Suprapubic skin (tissue), 4 donors: ENCODE results near the gene MVD. TPM values are rescaled to one million over a fixed set of nuclear protein-coding genes. Genes with fewer than 3 reads are reported as not detected.

Experiments
- DNase-seq, 2 donors: peaks; one replicate each; pipeline ENCODE4 v3.0.0-alpha.2; 2019; ENCODE audit warnings: low spot score in 2 of 2
- H3K27ac ChIP-seq: fragments of 200-600 bp; sonication (generic); one replicate; pipeline ENCODE4 v1.5.1; 2019
- H3K27me3 ChIP-seq: fragments of 200-600 bp; sonication (generic); one replicate; pipeline ENCODE4 v1.5.1; 2019
- H3K36me3 ChIP-seq: fragments of 200-600 bp; sonication (generic); one replicate; pipeline ENCODE4 v1.5.1; 2019
- H3K4me1 ChIP-seq: fragments of 200-600 bp; sonication (generic); one replicate; pipeline ENCODE4 v1.5.1; 2019
- H3K4me3 ChIP-seq: fragments of 200-600 bp; sonication (generic); one replicate; pipeline ENCODE4 v1.5.1; 2019; ENCODE audit warnings: mild to moderate bottlenecking
- H3K9me3 ChIP-seq: fragments of 200-600 bp; sonication (generic); one replicate; pipeline ENCODE4 v1.5.1; 2019
- EP300 ChIP-seq: sonication (generic); formaldehyde crosslinking; IDR thresholded peaks from one replicate; pipeline ENCODE4 v1.6.1; 2017; ENCODE audit warnings: antibody characterized with exemption
- POLR2A ChIP-seq, 2 donors: fragments of 450-650 bp; IDR thresholded peaks; one replicate each; pipeline ENCODE4 v1.6.1; 2017; ENCODE audit warnings: antibody characterized with exemption in 2 of 2, mild to moderate bottlenecking in 2 of 2, moderate library complexity in 2 of 2
- POLR2AphosphoS5 ChIP-seq, 3 donors: sonication (generic); formaldehyde crosslinking; IDR thresholded peaks; one replicate each; pipeline ENCODE4 v1.6.1; 2017; ENCODE audit warnings: antibody characterized with exemption in 3 of 3
- WGBS: methylation state at CpG from one replicate; pipeline ENCODE4 v1.1.5; 2018; 5-methylcytosine and 5-hydroxymethylcytosine counted together
- total RNA-seq, 4 donors: library from RNA; depleted of rRNA; stranded (reverse); fragments of >200 nt; gene quantifications; one replicate each; pipeline ENCODE4 v1.1.0, GENCODE V29; 2016
- TF ChIP-seq, protein P1 (sequence below), 2 donors: fragments of 200-600 bp in 1 of 2; fragments of 450-650 bp in 1 of 2; sonication (generic) in 1 of 2; IDR thresholded peaks; one replicate each; pipeline ENCODE4 v1.5.1; 2016 to 2019; ENCODE audit warnings: antibody characterized with exemption in 2 of 2, mild to moderate bottlenecking in 1 of 2, moderate library complexity in 1 of 2

The MVD gene
- total RNA-seq, 4 donors from 2014 or later = 18.9 to 77.6 (median 44.7) TPM

GRCh38 chr16:88653101-88653500 lies 9.8 kb downstream of the MVD start:
- TF ChIP-seq EP300 (no peak), POLR2AphosphoS5 (IDR thresholded peaks at IDR 0.05) (no peak), POLR2A (IDR thresholded peaks at IDR 0.05) (no peak)
- TF ChIP-seq, protein P1, sequence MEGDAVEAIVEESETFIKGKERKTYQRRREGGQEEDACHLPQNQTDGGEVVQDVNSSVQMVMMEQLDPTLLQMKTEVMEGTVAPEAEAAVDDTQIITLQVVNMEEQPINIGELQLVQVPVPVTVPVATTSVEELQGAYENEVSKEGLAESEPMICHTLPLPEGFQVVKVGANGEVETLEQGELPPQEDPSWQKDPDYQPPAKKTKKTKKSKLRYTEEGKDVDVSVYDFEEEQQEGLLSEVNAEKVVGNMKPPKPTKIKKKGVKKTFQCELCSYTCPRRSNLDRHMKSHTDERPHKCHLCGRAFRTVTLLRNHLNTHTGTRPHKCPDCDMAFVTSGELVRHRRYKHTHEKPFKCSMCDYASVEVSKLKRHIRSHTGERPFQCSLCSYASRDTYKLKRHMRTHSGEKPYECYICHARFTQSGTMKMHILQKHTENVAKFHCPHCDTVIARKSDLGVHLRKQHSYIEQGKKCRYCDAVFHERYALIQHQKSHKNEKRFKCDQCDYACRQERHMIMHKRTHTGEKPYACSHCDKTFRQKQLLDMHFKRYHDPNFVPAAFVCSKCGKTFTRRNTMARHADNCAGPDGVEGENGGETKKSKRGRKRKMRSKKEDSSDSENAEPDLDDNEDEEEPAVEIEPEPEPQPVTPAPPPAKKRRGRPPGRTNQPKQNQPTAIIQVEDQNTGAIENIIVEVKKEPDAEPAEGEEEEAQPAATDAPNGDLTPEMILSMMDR (IDR thresholded peaks at IDR 0.05) = no peak
- no peak overlapping the region for H3K4me3 ChIP-seq
- no peaks in the 10 kb centered on the region for H3K27me3 ChIP-seq
- no peak overlapping the region for H3K27ac ChIP-seq
- no peak for DNase-seq
- H3K36me3 ChIP-seq = peaks cover 25% of the 10 kb centered on the region
- peaks cover 26% of the 10 kb centered on the region for H3K4me1 ChIP-seq
- no peaks in the 10 kb centered on the region for H3K9me3 ChIP-seq
- WGBS = 70% methylated on average over 10 of the region's 13 CpGs

GRCh38 chr16:88652762-88653063 lies 10.2 kb downstream of the MVD start:
- peaks cover 26% of the 10 kb centered on the region for H3K4me1 ChIP-seq
- H3K4me3 ChIP-seq = no peak overlapping the region
- no peak overlapping the region for H3K27ac ChIP-seq
- H3K9me3 ChIP-seq = no peaks in the 10 kb centered on the region
- no peaks in the 10 kb centered on the region for H3K27me3 ChIP-seq
- TF ChIP-seq POLR2A (IDR thresholded peaks at IDR 0.05) = no peak
- no peak for TF ChIP-seq POLR2AphosphoS5 (IDR thresholded peaks at IDR 0.05)
- TF ChIP-seq, protein P1 (IDR thresholded peaks at IDR 0.05) = no peak
- TF ChIP-seq EP300 = no peak
- peaks cover 25% of the 10 kb centered on the region for H3K36me3 ChIP-seq
- 100% methylated on average over 2 of the region's 8 CpGs for WGBS
- no peak for DNase-seq

DNA sequence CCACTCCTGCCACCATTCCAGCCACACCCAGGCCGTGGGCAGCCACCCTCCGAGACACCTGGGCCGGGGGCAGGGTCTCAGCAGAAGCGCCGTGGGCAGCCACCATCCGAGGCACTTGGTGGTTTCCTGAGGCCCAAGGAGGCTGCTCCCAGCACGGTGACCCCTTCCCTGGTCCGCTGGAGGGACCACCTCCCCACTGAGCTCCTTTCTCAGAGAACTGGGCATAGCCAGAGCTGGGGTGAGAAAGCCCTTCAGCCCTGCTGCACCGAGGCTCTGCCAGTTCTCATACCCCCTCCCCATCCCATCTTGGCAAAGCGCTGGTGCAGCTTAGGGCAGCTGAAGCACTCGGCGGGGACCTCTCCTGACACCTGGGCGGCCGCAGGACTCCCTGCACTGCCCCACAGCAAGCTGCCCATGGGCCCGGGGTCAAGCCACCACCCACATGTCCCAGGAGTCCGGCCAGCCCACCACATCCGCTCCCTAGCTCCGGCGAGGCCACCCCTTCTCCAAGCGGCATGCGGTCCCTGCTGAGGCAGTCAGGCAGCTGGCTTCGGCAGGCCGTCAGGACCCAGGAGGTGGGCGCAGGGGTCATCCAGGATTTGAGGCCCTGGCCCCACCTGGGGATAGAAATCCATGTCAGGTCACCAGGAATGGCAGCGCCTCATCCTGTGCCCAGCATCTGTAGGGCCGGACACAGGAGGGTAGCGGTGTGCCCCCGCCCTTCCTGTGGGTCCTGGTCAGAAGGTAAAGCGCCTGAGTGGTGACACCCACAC lies 10.7 kb downstream of the MVD start:
- H3K4me1 ChIP-seq = peaks cover 26% of the 10 kb centered on the region
- peaks cover 25% of the 10 kb centered on the region for H3K36me3 ChIP-seq
- 88% methylated on average over 3 of the region's 29 CpGs for WGBS
- no peak for TF ChIP-seq POLR2AphosphoS5 (IDR thresholded peaks at IDR 0.05)
- peak overlapping the region; percentile 43 for H3K27ac ChIP-seq
- peak in 1 of 2 donors; percentile 68 for DNase-seq
- no peaks in the 10 kb centered on the region for H3K9me3 ChIP-seq
- H3K4me3 ChIP-seq = no peak overlapping the region
- H3K27me3 ChIP-seq = no peaks in the 10 kb centered on the region

GRCh38 chr16:88651276-88651988 lies 11.5 kb downstream of the MVD start:
- TF ChIP-seq, protein P1 (IDR thresholded peaks at IDR 0.05) = no peak
- TF ChIP-seq POLR2A (IDR thresholded peaks at IDR 0.05) (no peak), POLR2AphosphoS5 (IDR thresholded peaks at IDR 0.05) (no peak), EP300 (no peak)
- Histone ChIP-seq H3K9me3 (no peaks in the 10 kb centered on the region), H3K27me3 (no peaks in the 10 kb centered on the region), H3K4me1 (peaks cover 26% of the 10 kb centered on the region), H3K27ac (peak overlapping the region; percentile 43), H3K36me3 (peaks cover 25% of the 10 kb centered on the region), H3K4me3 (peak overlapping the region; percentile 56)
- peak in 1 of 2 donors; percentile 77 for DNase-seq
- 41% methylated on average over 12 of the region's 24 CpGs for WGBS

- DNase-seq = peak in 1 of 2 donors; percentile 78
- no peaks in the 10 kb centered on the region for H3K27me3 ChIP-seq
- peak within 1 kb of the TSS; percentile 47 for H3K27ac ChIP-seq
- H3K9me3 ChIP-seq = no peaks in the 10 kb centered on the region
- H3K4me3 ChIP-seq = peak within 1 kb of the TSS; percentile 56
- TF ChIP-seq, protein P1 (IDR thresholded peaks at IDR 0.05) = no peak
- TF ChIP-seq POLR2A (IDR thresholded peaks at IDR 0.05) (no peak), POLR2AphosphoS5 (IDR thresholded peaks at IDR 0.05) (no peak), EP300 (no peak)
- peaks cover 27% of the 10 kb centered on the region for H3K36me3 ChIP-seq
- peaks cover 26% of the 10 kb centered on the region for H3K4me1 ChIP-seq
- whole genome bisulfite sequencing = 0% methylated on average over 7 of the region's 41 CpGs
These were observed 12.1 kb downstream of the MVD start, which contains the start of gene CYBA for GRCh38 chr16:88650749-88651275. CYBA (minus strand) TSS chr16:88651053; CDS start chr16:88651013, 40 bp downstream.
